ENCODE measurements around the gene NF2. TPM values are rescaled to one million over a fixed set of nuclear protein-coding genes. Genes with fewer than 3 reads are reported as not detected.

The NF2 gene
- total RNA-seq, 1 donor: 21.7 TPM

DNA sequence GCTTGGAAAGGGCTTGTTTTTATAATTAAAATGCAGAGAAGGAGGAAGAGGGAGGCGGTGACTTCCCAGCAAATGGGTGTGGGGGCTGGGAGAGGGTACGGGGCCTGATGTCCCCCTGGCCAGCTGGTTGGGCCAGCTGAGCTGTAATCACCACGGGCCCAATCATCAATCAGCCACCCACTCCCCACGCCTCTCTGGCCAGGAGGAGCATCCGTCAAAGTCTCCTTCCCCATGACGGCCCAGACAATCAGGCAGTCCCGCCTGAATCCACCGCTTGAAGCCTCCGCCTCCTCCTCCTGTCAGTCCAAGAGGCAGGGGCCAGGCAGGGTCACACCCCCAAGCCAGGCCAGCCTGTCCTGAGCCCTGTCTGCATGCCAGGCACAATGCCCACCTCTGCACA is 103.1 kb downstream of the NF2 start:
- Histone ChIP-seq H3K9me3 (ENCODE audit: low read depth, low read length) (no peaks in the 10 kb centered on the region), H3K4me3 (ENCODE audit: low read length) (no peak overlapping the region), H3K4me1 (ENCODE audit: insufficient read depth, low read length) (peaks cover 8% of the 10 kb centered on the region), H3K27me3 (ENCODE audit: insufficient read depth, low read length) (no peaks in the 10 kb centered on the region)

DNA sequence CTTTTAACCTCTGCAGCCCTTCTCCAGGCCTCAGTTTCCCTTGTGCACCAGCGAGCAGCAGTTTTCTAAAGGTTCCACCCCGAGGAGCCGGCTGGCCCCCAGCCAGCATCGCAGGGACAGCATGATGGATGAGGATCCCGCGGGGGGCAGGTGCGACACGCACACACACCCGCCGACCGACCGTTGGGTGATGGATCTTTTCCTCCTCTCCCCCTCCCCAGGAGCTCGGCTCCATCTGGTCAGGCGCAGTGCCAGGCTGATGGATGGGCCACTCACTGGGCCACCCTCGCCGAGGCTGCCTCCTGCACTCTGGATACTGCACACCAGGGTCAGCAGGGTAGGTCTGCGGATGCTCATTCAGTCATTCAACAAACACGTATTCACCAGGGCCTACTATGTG is 103.6 kb downstream of the NF2 start:
- Histone ChIP-seq H3K4me3 (ENCODE audit: low read length) (no peak overlapping the region), H3K27me3 (ENCODE audit: insufficient read depth, low read length) (no peaks in the 10 kb centered on the region)

DNA sequence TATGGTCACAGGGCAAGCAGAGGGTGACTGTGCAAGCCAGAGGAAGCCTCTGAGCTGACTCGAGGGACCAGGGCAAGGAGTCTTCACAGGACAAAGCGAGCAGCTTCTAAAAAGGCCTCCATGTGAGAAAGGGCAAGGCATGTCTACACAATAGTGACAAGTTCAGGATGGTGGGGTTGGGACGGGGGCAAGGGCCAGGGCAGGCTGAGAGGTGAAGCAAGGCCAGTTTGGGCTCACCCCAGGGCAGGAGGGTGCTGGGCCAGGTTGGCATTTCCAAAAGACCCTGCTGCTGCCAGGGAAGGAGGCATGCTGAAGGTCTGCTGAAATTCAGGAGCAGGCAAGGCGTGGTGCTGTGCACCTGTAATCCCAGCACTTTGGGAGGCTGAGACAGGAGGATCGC is 104.0 kb downstream of the NF2 start:
- Histone ChIP-seq H3K27me3 (ENCODE audit: insufficient read depth, low read length) (no peaks in the 10 kb centered on the region), H3K9me3 (ENCODE audit: low read depth, low read length) (no peaks in the 10 kb centered on the region), H3K4me3 (ENCODE audit: low read length) (no peak overlapping the region), H3K4me1 (ENCODE audit: insufficient read depth, low read length) (peaks cover 8% of the 10 kb centered on the region)

More for the DNA sequence above, 103.6 kb downstream of the NF2 start:
- Histone ChIP-seq H3K4me1 (ENCODE audit: insufficient read depth, low read length) (peaks cover 8% of the 10 kb centered on the region), H3K9me3 (ENCODE audit: low read depth, low read length) (no peaks in the 10 kb centered on the region)

DNA sequence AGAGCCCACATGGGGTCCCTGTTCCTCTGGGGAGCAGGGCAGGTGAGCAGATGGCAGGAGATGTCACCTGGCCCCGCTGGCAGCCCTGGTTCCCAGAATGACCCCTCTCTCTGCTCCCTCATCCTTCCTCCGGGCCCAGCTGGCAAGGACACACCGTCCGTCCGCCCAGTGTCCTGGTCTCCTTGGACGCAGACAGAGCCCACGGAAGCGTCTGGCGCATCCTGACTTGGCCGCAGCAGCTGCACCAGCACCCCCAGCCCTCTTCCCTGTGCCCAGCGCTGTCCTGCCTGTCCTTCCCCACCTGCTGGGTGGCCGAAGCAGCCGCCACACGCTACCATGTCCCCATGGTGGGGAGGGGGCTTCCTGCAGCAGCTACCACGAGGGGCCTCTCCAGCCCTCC is 106.8 kb downstream of the NF2 start:
- H3K4me3 ChIP-seq (ENCODE audit: low read length): no peak overlapping the region
- no peaks in the 10 kb centered on the region for H3K27me3 ChIP-seq (ENCODE audit: insufficient read depth, low read length)
- no peaks in the 10 kb centered on the region for H3K4me1 ChIP-seq (ENCODE audit: insufficient read depth, low read length)
- no peaks in the 10 kb centered on the region for H3K9me3 ChIP-seq (ENCODE audit: low read depth, low read length)

DNA sequence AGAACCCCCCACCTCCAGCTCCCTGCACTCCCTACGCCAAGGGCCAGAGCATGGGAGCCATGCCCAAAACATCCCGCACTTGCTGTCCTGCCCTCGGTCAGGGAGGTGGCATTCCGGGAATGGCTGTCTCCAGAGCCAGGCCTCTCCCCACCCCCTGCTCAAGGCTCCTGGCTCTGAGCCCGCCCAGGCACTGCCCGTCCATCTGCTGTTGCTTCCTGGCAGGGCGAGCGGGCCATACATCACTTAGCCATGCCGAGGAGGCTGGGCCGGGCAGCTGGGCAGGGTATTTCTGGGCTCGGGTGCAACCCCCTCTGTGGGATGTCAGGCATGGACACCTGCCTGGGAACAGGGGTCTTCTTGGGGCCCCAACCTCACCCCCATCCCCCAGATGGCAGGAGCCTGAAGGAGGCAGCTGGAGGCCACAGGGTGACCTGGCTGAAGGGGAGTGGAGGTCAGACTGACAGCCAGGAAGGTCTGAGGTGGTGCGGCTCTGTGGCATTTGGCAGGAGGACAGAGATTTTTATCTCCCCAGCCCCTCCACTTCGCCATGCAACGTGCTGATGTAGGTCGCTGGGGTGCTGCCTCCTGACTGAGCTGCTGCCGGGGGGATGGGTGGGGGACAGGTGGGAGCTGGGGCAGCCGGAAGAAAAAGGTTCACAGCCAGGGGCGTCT is 107.6 kb downstream of the NF2 start:
- no peaks in the 10 kb centered on the region for H3K9me3 ChIP-seq (ENCODE audit: low read depth, low read length)
- no peak overlapping the region for H3K4me3 ChIP-seq (ENCODE audit: low read length)
- no peaks in the 10 kb centered on the region for H3K4me1 ChIP-seq (ENCODE audit: insufficient read depth, low read length)
- H3K27me3 ChIP-seq (ENCODE audit: insufficient read depth, low read length): no peaks in the 10 kb centered on the region

DNA sequence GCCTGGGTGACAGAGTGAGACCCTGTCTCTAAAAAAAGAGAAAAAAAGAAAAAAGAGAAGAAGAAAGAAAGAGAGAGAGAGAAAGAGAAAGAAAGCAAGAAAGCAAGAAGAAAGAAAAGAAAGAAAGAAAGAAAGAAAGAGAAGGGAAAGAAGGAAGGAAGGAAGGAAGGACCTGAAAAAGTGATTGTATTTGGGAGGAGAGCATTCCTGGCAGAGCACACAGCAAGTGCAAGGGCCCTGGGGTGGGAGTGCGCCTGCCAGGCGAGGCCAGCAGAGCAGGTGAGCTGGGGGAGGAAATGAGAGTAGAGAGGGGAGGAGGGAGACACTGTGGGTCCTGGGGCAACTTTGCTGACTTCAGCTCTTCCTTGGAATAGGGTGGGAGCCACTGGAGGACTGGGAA is 108.7 kb downstream of the NF2 start:
- no peaks in the 10 kb centered on the region for H3K27me3 ChIP-seq (ENCODE audit: insufficient read depth, low read length)
- H3K4me1 ChIP-seq (ENCODE audit: insufficient read depth, low read length): no peaks in the 10 kb centered on the region
- no peaks in the 10 kb centered on the region for H3K9me3 ChIP-seq (ENCODE audit: low read depth, low read length)
- no peak overlapping the region for H3K4me3 ChIP-seq (ENCODE audit: low read length)

DNA sequence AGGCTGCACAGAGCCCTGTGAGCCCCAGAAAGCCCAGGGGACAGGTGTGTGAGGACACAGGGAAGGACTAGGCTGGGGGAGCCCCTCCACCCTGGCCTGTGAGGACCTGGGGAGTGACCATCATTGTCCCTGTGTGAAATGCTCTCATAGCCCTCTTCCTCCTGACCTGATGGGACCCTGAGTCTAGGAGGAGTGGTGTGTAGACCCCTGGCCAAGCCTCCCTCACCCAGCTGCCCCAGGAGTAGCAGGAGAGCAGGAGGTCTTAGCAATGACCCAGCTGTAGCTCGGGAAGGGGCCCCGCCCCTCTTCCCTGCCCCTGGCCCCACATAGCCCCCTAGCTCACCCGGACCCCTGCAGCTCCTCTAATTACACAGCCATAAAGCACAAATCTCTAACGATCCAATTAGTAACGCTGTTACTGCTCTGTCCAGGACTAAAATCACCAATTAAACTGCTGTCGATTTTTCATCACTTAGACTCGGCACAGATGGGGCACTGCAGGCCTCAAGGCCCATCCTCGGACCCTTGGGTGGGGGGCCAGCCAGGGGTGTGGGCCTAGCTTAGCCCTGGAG is 109.8 kb downstream of the NF2 start:
- no peaks in the 10 kb centered on the region for H3K4me1 ChIP-seq (ENCODE audit: insufficient read depth, low read length)
- H3K4me3 ChIP-seq (ENCODE audit: low read length): no peak overlapping the region
- H3K9me3 ChIP-seq (ENCODE audit: low read depth, low read length): no peaks in the 10 kb centered on the region
- peaks cover 4% of the 10 kb centered on the region for H3K27me3 ChIP-seq (ENCODE audit: insufficient read depth, low read length)

DNA sequence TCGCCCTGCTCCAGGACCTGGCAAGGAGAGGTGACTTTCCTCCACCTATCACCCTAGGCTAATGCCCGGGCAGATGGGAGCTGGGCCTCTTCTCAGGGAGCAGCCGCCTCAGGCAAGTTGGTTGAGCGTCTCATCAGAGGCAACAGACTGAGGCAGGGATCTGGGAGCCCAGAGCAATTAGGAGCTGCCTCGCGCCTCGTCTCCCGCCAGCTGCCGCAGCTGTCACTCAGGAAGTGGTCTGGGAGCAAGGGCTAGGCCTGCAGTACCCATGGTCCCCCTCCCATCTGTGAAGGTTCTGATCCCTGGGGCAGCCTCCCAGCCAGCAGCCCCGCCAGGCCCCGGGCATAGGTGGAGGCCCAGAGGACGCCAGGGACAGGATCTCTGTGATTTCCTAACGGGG is 111.8 kb downstream of the NF2 start:
- Histone ChIP-seq H3K9me3 (ENCODE audit: low read depth, low read length) (no peaks in the 10 kb centered on the region), H3K4me3 (ENCODE audit: low read length) (no peak overlapping the region), H3K27me3 (ENCODE audit: insufficient read depth, low read length) (peaks cover 17% of the 10 kb centered on the region), H3K4me1 (ENCODE audit: insufficient read depth, low read length) (no peaks in the 10 kb centered on the region)

DNA sequence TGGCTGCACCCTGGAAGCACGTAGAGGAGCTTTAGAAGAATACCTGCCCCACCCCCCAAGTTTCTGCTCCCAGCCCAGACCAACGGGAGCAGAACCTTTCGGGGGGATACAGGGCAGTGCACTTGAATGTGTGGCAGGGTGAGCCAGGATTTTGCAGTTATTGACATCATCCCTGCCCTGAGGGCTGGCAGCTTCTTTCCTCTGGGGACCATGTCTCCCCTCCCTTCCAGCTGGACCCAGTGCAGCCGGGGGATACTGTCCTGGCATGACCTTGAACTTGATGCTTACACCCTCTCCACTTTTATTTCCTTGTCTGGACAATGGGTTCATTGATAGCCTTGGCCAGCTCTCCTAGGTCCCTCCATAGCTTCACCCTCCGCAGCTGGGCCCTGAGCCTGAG is 112.3 kb downstream of the NF2 start:
- H3K27me3 ChIP-seq (ENCODE audit: insufficient read depth, low read length): peaks cover 17% of the 10 kb centered on the region
- H3K9me3 ChIP-seq (ENCODE audit: low read depth, low read length): no peaks in the 10 kb centered on the region
- no peaks in the 10 kb centered on the region for H3K4me1 ChIP-seq (ENCODE audit: insufficient read depth, low read length)
- no peak overlapping the region for H3K4me3 ChIP-seq (ENCODE audit: low read length)

DNA sequence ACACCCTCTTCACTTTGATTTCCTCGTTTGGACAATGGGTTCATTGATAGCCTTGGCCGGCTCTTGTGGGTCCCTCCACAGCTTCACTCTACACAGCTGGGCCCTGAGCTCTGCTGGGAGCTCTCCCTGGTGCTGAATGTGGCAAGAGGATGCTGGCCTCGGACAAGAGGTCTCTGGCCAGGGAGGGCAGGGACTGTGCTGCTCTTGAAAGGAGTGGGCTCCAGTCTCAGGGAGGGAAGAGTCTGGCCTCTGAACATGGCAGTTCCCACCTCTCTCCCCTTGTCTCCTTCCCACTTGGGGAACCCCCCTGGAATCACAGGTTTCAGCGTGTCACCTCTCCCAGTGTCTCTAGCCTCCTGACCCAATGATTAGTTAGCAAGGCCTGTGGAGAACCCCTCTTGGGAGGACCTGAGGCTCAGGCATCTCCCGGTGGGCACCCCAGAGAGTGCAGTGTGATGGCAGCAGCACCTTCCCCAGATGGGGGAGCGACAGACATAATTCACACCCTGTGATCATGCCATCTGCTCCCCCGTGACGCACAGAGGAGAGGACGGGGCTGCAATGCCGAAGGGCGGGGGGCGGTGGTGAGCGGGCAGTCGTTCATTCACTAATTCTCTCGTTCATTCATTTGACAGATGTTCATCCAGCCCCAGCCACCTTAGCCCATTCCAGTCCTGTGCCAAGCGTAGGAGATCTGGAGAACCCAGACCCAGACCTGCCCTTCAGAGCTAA is 113.5 kb downstream of the NF2 start:
- H3K27me3 ChIP-seq (ENCODE audit: insufficient read depth, low read length): peaks cover 24% of the 10 kb centered on the region
- no peaks in the 10 kb centered on the region for H3K4me1 ChIP-seq (ENCODE audit: insufficient read depth, low read length)
- no peak overlapping the region for H3K4me3 ChIP-seq (ENCODE audit: low read length)
- H3K9me3 ChIP-seq (ENCODE audit: low read depth, low read length): no peaks in the 10 kb centered on the region

DNA sequence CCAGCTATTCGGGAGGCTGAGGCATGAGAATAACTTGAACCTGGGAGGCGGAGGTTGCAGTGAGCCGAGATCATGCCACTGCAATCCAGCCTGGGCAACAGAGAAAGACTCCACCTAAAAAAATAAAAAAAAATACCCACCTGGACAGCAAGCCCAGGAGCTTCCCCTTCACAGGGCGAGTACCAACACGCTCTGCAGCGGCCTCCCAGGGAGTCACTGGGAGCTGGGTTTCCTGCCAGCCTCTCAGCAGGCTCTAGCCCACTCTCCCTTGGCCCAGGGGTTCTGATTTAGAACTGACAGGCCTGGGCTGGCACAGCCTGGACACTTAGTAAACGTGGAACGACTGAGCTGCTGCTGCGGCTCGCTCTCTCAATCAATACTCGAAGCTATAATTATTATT is 114.4 kb downstream of the NF2 start:
- Histone ChIP-seq H3K27me3 (ENCODE audit: insufficient read depth, low read length) (peaks cover 24% of the 10 kb centered on the region), H3K4me3 (ENCODE audit: low read length) (no peak overlapping the region), H3K9me3 (ENCODE audit: low read depth, low read length) (no peaks in the 10 kb centered on the region), H3K4me1 (ENCODE audit: insufficient read depth, low read length) (no peaks in the 10 kb centered on the region)

DNA sequence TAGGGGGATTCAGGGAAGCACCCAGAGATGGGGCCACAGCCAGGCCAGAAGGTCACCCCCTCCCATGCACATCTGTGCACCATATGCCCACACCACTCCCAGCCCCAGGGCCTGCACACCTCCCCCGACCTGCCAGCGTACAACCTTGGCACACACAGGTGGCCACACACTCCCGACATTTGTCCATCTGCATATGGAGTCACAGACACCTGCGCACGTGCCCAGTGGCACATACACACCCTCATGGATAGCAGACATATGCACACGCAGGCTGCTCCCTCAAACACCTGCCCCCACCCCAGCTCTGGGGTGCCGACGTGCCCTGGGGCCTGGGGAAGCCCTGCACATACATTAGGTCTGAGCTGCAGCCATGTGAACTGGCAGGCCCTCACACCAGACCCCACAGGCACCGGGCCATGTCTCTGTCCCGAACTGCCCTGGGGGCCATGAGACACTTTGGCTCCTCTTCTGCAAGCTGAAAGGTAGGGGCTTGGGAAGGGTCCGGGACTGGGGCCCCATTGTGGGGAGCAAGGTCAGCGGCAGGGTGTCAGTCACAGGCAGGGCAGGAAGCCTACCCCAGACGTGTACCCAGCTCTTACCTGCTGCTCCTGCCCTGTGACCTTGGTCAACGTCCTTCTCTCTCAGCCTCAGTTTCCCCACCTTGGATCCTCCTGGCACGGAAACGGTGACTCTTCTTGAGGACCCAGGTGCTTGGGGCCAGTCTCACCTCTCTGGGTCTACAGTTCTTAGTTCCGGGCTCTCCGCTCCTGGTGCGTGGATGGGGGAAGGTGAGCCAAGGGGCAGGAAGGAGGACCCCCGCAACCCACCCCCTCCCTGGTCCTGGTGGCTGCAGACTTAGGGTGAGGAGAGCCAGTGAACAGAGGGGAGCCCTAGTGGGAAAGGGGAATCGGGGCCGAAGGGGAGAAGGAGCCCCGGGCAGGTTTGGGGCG is 115.8 kb downstream of the NF2 start:
- no peaks in the 10 kb centered on the region for H3K4me1 ChIP-seq (ENCODE audit: insufficient read depth, low read length)
- H3K9me3 ChIP-seq (ENCODE audit: low read depth, low read length): no peaks in the 10 kb centered on the region
- no peak overlapping the region for H3K4me3 ChIP-seq (ENCODE audit: low read length)
- H3K27me3 ChIP-seq (ENCODE audit: insufficient read depth, low read length): peaks cover 24% of the 10 kb centered on the region

DNA sequence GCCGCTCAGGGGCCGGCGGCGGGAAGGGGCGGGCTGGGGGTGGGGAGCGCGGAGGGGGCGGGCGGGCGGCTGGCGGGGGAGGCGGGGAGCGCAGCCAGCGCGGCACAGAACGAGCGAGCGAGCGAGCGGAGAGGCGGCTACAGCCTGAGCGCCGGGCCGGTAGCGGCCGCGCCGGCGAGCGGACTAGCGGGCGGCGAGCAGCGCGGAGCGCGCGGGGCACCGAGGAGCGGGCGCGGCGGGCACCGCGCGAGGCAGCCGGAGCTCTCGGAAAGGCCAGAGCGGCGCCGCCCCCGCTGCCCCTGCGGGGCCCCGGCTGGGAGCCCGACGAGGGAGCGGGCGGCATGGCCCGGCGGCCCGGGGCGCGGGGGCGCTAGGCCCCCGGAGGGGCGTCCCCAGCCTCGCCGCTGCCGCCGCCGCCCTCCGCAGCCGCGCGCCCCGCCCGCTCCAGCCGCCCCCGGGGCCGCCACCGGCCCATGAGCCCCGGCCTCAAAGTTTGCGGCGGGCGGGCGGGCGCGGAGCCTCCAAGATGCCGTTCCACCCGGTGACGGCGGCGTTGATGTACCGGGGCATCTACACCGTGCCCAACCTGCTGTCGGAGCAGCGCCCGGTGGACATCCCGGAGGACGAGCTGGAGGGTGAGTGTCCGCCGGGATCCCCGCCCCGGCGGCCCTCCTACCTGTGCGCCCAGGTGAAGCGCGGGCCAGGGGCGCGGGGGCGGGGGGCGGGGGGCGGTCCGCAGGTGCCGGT is 116.6 kb downstream of the NF2 start, which contains the start of gene CABP7:
TSS of gene CABP7 (plus strand) at position 105 of the 747 bp plus-strand sequence. CDS start at position 527, 422 bp downstream.
- no peaks in the 10 kb centered on the region for H3K9me3 ChIP-seq (ENCODE audit: low read depth, low read length)
- no peaks in the 10 kb centered on the region for H3K4me1 ChIP-seq (ENCODE audit: insufficient read depth, low read length)
- peaks cover 24% of the 10 kb centered on the region for H3K27me3 ChIP-seq (ENCODE audit: insufficient read depth, low read length)
- no peak within 1 kb of the TSS for H3K4me3 ChIP-seq (ENCODE audit: low read length)

DNA sequence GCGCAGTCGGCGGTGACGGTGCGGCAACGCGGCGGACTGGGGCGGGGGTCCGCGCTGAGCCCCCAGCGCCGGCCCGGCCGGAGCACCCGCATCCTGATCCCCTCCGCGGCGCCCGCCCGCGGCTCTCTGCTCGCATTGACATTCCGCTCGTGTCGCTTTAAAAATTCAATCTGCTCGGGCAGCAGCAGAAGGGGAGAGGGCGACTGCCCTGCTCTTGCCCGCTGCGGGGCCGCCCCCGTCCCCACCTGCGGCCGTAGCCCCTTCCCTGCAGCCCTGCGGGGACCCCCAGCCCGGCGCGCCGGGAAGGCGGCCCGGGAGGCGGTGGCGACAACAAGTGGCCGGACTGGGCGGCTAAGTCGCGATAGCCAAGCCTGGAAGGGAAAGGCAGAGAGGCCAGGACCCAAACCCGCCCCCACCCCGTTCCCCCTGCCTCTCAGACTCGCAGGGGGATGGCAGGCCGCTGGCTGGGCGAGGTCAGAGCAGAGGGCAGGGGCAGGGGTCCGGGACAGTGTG is 117.4 kb downstream of the NF2 start:
- no peaks in the 10 kb centered on the region for H3K4me1 ChIP-seq (ENCODE audit: insufficient read depth, low read length)
- no peak overlapping the region for H3K4me3 ChIP-seq (ENCODE audit: low read length)
- H3K9me3 ChIP-seq (ENCODE audit: low read depth, low read length): no peaks in the 10 kb centered on the region
- peaks cover 24% of the 10 kb centered on the region for H3K27me3 ChIP-seq (ENCODE audit: insufficient read depth, low read length)
